NCI-H1694 treated with DMSO at 0.1 percent for 48 hours (cell line): Measurements from ENCODE around the gene NPIPB8.
"Not testable (repeated sequence)": the region's sequence is repeated elsewhere in the genome, so short reads cannot be mapped to it uniquely, and the experiment has no call there.

Experiments
- DNase-seq: peaks from one replicate; lab custom pipeline; 2025; lab: John Stamatoyannopoulos, UW

The NPIPB8 gene

GRCh38 chr16:28607116-28607623, 30.7 kb upstream of the NPIPB8 start:
- DNase-seq, result no peak

- DNase-seq, result not testable (repeated sequence)
Measured at GRCh38 chr16:28607681-28608495, 30.0 kb upstream of the NPIPB8 start.

- not testable (repeated sequence) for DNase-seq
Measured at GRCh38 chr16:28608496-28608808, 29.4 kb upstream of the NPIPB8 start.

- DNase-seq, result not testable (repeated sequence)
Measured at GRCh38 chr16:28608867-28609596, 28.8 kb upstream of the NPIPB8 start.

GRCh38 chr16:28609631-28610594, 28.0 kb upstream of the NPIPB8 start, which contains the start of gene SULT1A1:
SULT1A1 (minus strand) TSS chr16:28610044; CDS start chr16:28608855, 1,189 bp downstream.
- no peak for DNase-seq

GRCh38 chr16:28610595-28611191, 27.2 kb upstream of the NPIPB8 start:
- no peak for DNase-seq

- DNase-seq, result not testable (repeated sequence)
Measured at GRCh38 chr16:28612359-28613280, 25.2 kb upstream of the NPIPB8 start.

GRCh38 chr16:28613912-28614311, 24.0 kb upstream of the NPIPB8 start:
- DNase-seq, result not testable (repeated sequence)

- not testable (repeated sequence) for DNase-seq
Measured at GRCh38 chr16:28614561-28614960, 23.3 kb upstream of the NPIPB8 start.

GRCh38 chr16:28615486-28616223, 22.2 kb upstream of the NPIPB8 start:
- DNase-seq, result peak; percentile 2

- DNase-seq, result not testable (repeated sequence)
Measured at GRCh38 chr16:28616224-28616577, 21.7 kb upstream of the NPIPB8 start.

- DNase-seq, result no peak
Measured at GRCh38 chr16:28616636-28617035, 21.2 kb upstream of the NPIPB8 start.

- peak; percentile 12 for DNase-seq
Measured at GRCh38 chr16:28617874-28618273, 20.0 kb upstream of the NPIPB8 start.

- not testable (repeated sequence) for DNase-seq
Measured at GRCh38 chr16:28620316-28620715, 17.5 kb upstream of the NPIPB8 start.

GRCh38 chr16:28621481-28622155, 16.2 kb upstream of the NPIPB8 start:
- DNase-seq, result no peak

- not testable (repeated sequence) for DNase-seq
Measured at GRCh38 chr16:28622532-28623171, 15.2 kb upstream of the NPIPB8 start.

GRCh38 chr16:28623172-28623711, 14.6 kb upstream of the NPIPB8 start:
- DNase-seq, result no peak

- DNase-seq, result not testable (repeated sequence)
Measured at GRCh38 chr16:28630905-28631304, 7.0 kb upstream of the NPIPB8 start.
